HepG2 (cell line): ENCODE measurements around the gene ANXA5. TPM values are rescaled to one million over a fixed set of nuclear protein-coding genes. Genes with fewer than 3 reads are reported as not detected.

Source experiments
- ATAC-seq: fragments of 200-7000 bp; cut with Tn5 transposase; 3 replicates; pipeline ENCODE4 v1.9.1; 2020; ENCODE audit warnings: mild to moderate bottlenecking, moderate library complexity
- BruUV-seq: library from RNA; stranded (reverse); fragments of 400-500 nt; replicated peaks from 2 replicates; lab custom pipeline; 2021; lab: Mats Ljungman, UMichigan
- CTCF ChIA-PET: fragments of 300-600 bp; formaldehyde crosslinking; extraction: SDS; loops from one replicate; lab custom pipeline; 2021; ENCODE audit warnings: low total read pairs, inconsistent platforms, low intra/inter-chr PET ratio; lab: Yijun Ruan, JAX
- POLR2A ChIA-PET: fragments of 350-600 bp; sonication (Branson Sonifier 250); formaldehyde crosslinking; loops from one replicate; lab custom pipeline; 2020; ENCODE audit warnings: antibody characterized with exemption, inconsistent platforms; lab: Yijun Ruan, JAX
- DNase-seq: peaks from one replicate; pipeline ENCODE4 v3.0.0-alpha.2; 2015; ENCODE audit warnings: low spot score
- FAIRE-seq: peaks from 3 replicates; lab custom pipeline; 2011; peaks lifted over from hg19 to GRCh38; lab: Jason Lieb, UNC
- H2AFZ ChIP-seq: one replicate; pipeline ENCODE4 v1.6.1; 2011; ENCODE audit warnings: low read length, inconsistent platforms
- H3K27ac ChIP-seq: fragments of 300-600 bp; 3 replicates; pipeline ENCODE4 v1.8.0; 2011; ENCODE audit warnings: mixed run types, mild to moderate bottlenecking, mixed read lengths, low read length, inconsistent platforms; ENCODE audit not compliant: insufficient read depth; ENCODE audit errors: extremely low read length
- H3K27me3 ChIP-seq, 2 experiments: fragments of 200-600 bp in 1 of 2; 2 replicates in 1 of 2; 3 replicates in 1 of 2; pipeline versions ENCODE4 v1.6.0 to v1.8.0; 2011; ENCODE audit warnings: low read length in 2 of 2, mild to moderate bottlenecking in 2 of 2, moderate library complexity in 2 of 2, inconsistent platforms in 1 of 2; ENCODE audit not compliant: insufficient read depth in 2 of 2, control insufficient read depth in 1 of 2
- H3K36me3 ChIP-seq, 2 experiments: fragments of 200-600 bp in 1 of 2; replicated peaks in 1 of 2; 2 replicates in 1 of 2; 3 replicates in 1 of 2; pipeline versions ENCODE4 v1.5.1 to v1.8.0; 2011; ENCODE audit warnings: low read length in 2 of 2, inconsistent platforms in 1 of 2; ENCODE audit not compliant: insufficient read depth in 2 of 2, control insufficient read depth in 1 of 2
- H3K4me1 ChIP-seq: 2 replicates; pipeline ENCODE4 v1.5.1; 2012; ENCODE audit warnings: low read length, inconsistent platforms; ENCODE audit not compliant: insufficient read depth
- H3K4me2 ChIP-seq: 2 replicates; pipeline ENCODE4 v1.6.0; 2011; ENCODE audit warnings: low read depth, low read length, inconsistent platforms
- H3K4me3 ChIP-seq, 3 experiments: fragments of 200-600 bp in 1 of 3; sonication (generic), shearing (Covaris generic) in 1 of 3; replicated peaks in 1 of 3; 2 replicates each; pipeline ENCODE4 v1.5.1; 2011 to 2016; ENCODE audit warnings: low read length in 3 of 3, inconsistent platforms in 2 of 3, low read depth in 2 of 3, mild to moderate bottlenecking in 2 of 3, control low read depth in 1 of 3, mixed read lengths in 1 of 3; ENCODE audit not compliant: insufficient read depth in 1 of 3
- H3K79me2 ChIP-seq: one replicate; pipeline ENCODE4 v1.6.1; 2011; ENCODE audit warnings: low read length, inconsistent platforms; ENCODE audit not compliant: insufficient read depth
- H3K9ac ChIP-seq: 2 replicates; pipeline ENCODE4 v1.6.0; 2011; ENCODE audit warnings: mild to moderate bottlenecking, low read depth, low read length, inconsistent platforms; ENCODE audit not compliant: insufficient read depth
- H3K9me3 ChIP-seq: 2 replicates; pipeline ENCODE4 v1.5.1; 2012; ENCODE audit warnings: mild to moderate bottlenecking, low read length
- H4K20me1 ChIP-seq: 2 replicates; pipeline ENCODE4 v1.6.0; 2011; ENCODE audit warnings: inconsistent platforms, mild to moderate bottlenecking, low read length, moderate library complexity; ENCODE audit not compliant: insufficient read depth
- CEBPB ChIP-seq: IDR thresholded peaks from 2 replicates; pipeline ENCODE4 v1.6.1; 2011; ENCODE audit warnings: low read depth, low read length, improper control_type of control experiment, borderline replicate concordance
- CEBPG ChIP-seq: IDR thresholded peaks from 2 replicates; pipeline ENCODE4 v1.6.1; 2016
- EHMT2 ChIP-seq: fragments of 200-600 bp; sonication (generic); IDR thresholded peaks from 2 replicates; pipeline ENCODE4 v1.7.0; 2017; ENCODE audit warnings: antibody characterized with exemption, low read depth, low read length, borderline replicate concordance
- ETV5 ChIP-seq: IDR thresholded peaks from 2 replicates; pipeline ENCODE4 v1.6.1; 2018; ENCODE audit warnings: missing biosample characterization, missing genetic modification reagents, inconsistent platforms, borderline replicate concordance
- FOSL1 ChIP-seq: sonication (generic); formaldehyde crosslinking; IDR thresholded peaks from 2 replicates; pipeline ENCODE4 v1.9.0; 2021; ENCODE audit warnings: missing genetic modification reagents, borderline replicate concordance
- IKZF4 ChIP-seq: sonication (generic); formaldehyde crosslinking; IDR thresholded peaks from 2 replicates; pipeline ENCODE4 v1.5.1; 2020; ENCODE audit warnings: borderline replicate concordance, mild to moderate bottlenecking, low read depth, missing genetic modification reagents; ENCODE audit errors: not compliant biosample characterization
- IRX3 ChIP-seq: sonication (generic); formaldehyde crosslinking; IDR thresholded peaks from 2 replicates; pipeline ENCODE4 v1.8.1; 2023; ENCODE audit warnings: mild to moderate bottlenecking, low read depth, missing genetic modification reagents, borderline replicate concordance
- NCOA2 ChIP-seq: sonication (generic); formaldehyde crosslinking; IDR thresholded peaks from 2 replicates; pipeline ENCODE4 v1.8.0; 2022; ENCODE audit warnings: inconsistent platforms
- ZNF205 ChIP-seq: IDR thresholded peaks from 2 replicates; pipeline ENCODE4 v1.6.1; 2018; ENCODE audit warnings: missing biosample characterization, missing genetic modification reagents
- ZNF382 ChIP-seq: sonication (generic); formaldehyde crosslinking; IDR thresholded peaks from 2 replicates; pipeline ENCODE4 v1.5.0; 2020; ENCODE audit warnings: missing genetic modification reagents, mild to moderate bottlenecking, borderline replicate concordance
- ZNF83 ChIP-seq: sonication (generic); formaldehyde crosslinking; IDR thresholded peaks from 2 replicates; pipeline ENCODE4 v1.4.0; 2020; ENCODE audit warnings: missing genetic modification reagents, mild to moderate bottlenecking, borderline replicate concordance
- ZSCAN22 ChIP-seq: sonication (generic); formaldehyde crosslinking; IDR thresholded peaks from 2 replicates; pipeline ENCODE4 v1.4.0; 2020; ENCODE audit warnings: mild to moderate bottlenecking, missing genetic modification reagents
- WGBS: methylation state at CpG from one replicate; pipeline ENCODE4 v1.1.6; 2017; ENCODE audit warnings: low lambda C conversion rate; 5-methylcytosine and 5-hydroxymethylcytosine counted together
- in situ Hi-C: cut with HindIII; loops from 2 replicates; pipeline ENCODE4 v1.10.0; 2017; ENCODE audit warnings: low pct_unique_long_range_greater_than_20kb; ENCODE audit not compliant: extremely low pct_ligation_motif_present
- intact Hi-C: fragments of 100-400 bp; cut with micrococcal nuclease; formaldehyde crosslinking; loops from one replicate; pipeline ENCODE4 v1.10.0; 2022; ENCODE audit not compliant: unreplicated experiment
- polyA plus RNA-seq, 8 experiments: library from polyadenylated mRNA; depleted of rRNA in 3 of 8; stranded (reverse) in 7 of 8; unstranded in 1 of 8; fragments of >200 nt; fragmentation: Illumina TruSeq in 4 of 8; extraction: Trizol in 4 of 8; gene quantifications; 2 replicates each; pipeline versions ENCODE4 v1.2.1 to v1.2.3, GENCODE V29; 2011 to 2016; ENCODE audit warnings: low read depth in 4 of 8, missing spikeins in 1 of 8, mixed read lengths in 1 of 8; ENCODE audit not compliant: insufficient read depth in 1 of 8
- total RNA-seq, 5 experiments: library from RNA; depleted of rRNA; stranded (reverse); fragments of >200 nt; fragmentation: Illumina TruSeq; extraction: Trizol; gene quantifications; 2 replicates each; pipeline ENCODE4 v1.2.3, GENCODE V29; 2016; ENCODE audit warnings: low read depth in 1 of 5
- TF ChIP-seq, protein P1 (sequence below): sonication (generic); formaldehyde crosslinking; conservative IDR thresholded peaks from 2 replicates; pipeline ENCODE4 v1.8.1; 2023; ENCODE audit warnings: missing genetic modification reagents
- TF ChIP-seq, protein P2 (sequence below): fragments of 450-650 bp; IDR thresholded peaks from 2 replicates; pipeline ENCODE4 v1.6.1; 2017
- TF ChIP-seq, protein P3 (sequence below): sonication (generic); formaldehyde crosslinking; IDR thresholded peaks from 2 replicates; pipeline ENCODE4 v1.8.0; 2022; ENCODE audit warnings: missing genetic modification reagents, mild to moderate bottlenecking, inconsistent platforms, borderline replicate concordance

The ANXA5 gene
- total and polyA plus RNA-seq, 2 of the 13 experiments (the other 11 are each of a cell fraction or from before 2014, with no cell fraction given), result 209 to 342 TPM

DNA sequence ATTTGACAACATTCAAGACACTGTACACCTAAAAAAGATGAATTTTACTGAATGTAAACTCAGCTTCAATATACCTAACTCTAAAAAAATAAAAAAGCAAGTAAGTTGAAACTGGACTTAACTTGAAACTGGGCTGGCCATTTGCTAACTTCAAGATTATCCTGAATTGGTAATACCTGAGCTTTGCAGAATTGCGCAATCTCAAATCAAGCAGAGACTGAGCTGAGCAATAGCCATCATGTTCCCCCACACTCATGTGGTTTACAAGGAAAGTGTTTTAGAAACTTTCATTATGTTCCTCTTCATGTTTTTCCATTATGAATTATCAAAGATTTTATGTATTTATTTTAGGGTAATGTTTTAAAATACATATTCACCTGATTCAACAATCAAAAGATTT, 38.7 kb downstream of the ANXA5 start:
- H3K79me2 ChIP-seq, result no peaks in the 10 kb centered on the region
- H3K4me2 ChIP-seq, result no peak overlapping the region
- TF ChIP-seq ETV5 (CRISPR knock-in tag) (no peak), IKZF4 (CRISPR knock-in tag) (no peak), ZNF205 (CRISPR knock-in tag) (no peak), ZNF83 (CRISPR knock-in tag) (no peak), NCOA2 (CRISPR knock-in tag) (no peak), ZNF382 (no peak), CEBPB (peak; percentile 97), EHMT2 (no peak), FOSL1 (CRISPR knock-in tag) (no peak), ZSCAN22 (no peak), IRX3 (no peak), CEBPG (CRISPR knock-in tag) (peak; percentile 89)
- TF ChIP-seq, protein P1, sequence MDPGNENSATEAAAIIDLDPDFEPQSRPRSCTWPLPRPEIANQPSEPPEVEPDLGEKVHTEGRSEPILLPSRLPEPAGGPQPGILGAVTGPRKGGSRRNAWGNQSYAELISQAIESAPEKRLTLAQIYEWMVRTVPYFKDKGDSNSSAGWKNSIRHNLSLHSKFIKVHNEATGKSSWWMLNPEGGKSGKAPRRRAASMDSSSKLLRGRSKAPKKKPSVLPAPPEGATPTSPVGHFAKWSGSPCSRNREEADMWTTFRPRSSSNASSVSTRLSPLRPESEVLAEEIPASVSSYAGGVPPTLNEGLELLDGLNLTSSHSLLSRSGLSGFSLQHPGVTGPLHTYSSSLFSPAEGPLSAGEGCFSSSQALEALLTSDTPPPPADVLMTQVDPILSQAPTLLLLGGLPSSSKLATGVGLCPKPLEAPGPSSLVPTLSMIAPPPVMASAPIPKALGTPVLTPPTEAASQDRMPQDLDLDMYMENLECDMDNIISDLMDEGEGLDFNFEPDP (CRISPR knock-in tag), result no peak
- TF ChIP-seq, protein P2, sequence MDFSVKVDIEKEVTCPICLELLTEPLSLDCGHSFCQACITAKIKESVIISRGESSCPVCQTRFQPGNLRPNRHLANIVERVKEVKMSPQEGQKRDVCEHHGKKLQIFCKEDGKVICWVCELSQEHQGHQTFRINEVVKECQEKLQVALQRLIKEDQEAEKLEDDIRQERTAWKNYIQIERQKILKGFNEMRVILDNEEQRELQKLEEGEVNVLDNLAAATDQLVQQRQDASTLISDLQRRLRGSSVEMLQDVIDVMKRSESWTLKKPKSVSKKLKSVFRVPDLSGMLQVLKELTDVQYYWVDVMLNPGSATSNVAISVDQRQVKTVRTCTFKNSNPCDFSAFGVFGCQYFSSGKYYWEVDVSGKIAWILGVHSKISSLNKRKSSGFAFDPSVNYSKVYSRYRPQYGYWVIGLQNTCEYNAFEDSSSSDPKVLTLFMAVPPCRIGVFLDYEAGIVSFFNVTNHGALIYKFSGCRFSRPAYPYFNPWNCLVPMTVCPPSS, result no peak
- TF ChIP-seq, protein P3, sequence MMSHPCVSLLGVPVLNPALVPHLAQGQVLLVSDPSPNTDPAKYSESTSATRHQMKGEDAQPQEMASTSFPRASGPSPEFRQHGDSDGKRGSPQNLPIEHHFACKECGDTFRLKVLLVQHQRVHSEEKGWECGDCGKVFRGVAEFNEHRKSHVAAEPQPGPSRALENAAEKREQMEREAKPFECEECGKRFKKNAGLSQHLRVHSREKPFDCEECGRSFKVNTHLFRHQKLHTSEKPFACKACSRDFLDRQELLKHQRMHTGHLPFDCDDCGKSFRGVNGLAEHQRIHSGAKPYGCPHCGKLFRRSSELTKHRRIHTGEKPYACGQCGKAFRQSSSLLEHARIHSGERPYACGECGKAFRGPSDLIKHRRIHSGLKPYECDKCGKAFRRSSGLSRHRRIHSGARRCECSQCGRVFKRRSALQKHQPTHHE (CRISPR knock-in tag), result no peak
- WGBS, result 94% methylated on average over 1 of the region's 1 CpG
- no peaks in the 10 kb centered on the region for H4K20me1 ChIP-seq
- FAIRE-seq (no peak), ATAC-seq (no peak), DNase-seq (no peak)
- POLR2A ChIA-PET, result no interaction called here
- no peaks in the 10 kb centered on the region for H3K4me1 ChIP-seq
- BruUV-seq, result no TSS peak
- H3K9me3 ChIP-seq, result no peaks in the 10 kb centered on the region
- no peak overlapping the region for H3K27ac ChIP-seq
- no peak overlapping the region for H3K4me3 ChIP-seq
- no peak overlapping the region for H3K9ac ChIP-seq
- no peak overlapping the region for H2AFZ ChIP-seq
- in situ Hi-C loops, result loop anchor here (10.0 kb wide), 2 partner anchors 193 to 283 kb away; no protein-coding TSS in a partner anchor
- CTCF ChIA-PET, result no interaction called here
- H3K27me3 ChIP-seq, result no peaks in the 10 kb centered on the region
- intact Hi-C loops, result loop anchor here (10.0 kb wide), 1 partner anchor 383 kb away; no protein-coding TSS in a partner anchor
- no peaks in the 10 kb centered on the region for H3K36me3 ChIP-seq
